Heart right ventricle (tissue), 16 donors: Measurements from ENCODE around the gene LTBP2. TPM values are rescaled to one million over a fixed set of nuclear protein-coding genes. Genes with fewer than 3 reads are reported as not detected.

Experiments used
- ATAC-seq, 8 donors: fragments of 200-7000 bp; cut with Tn5 transposase; one replicate each; pipeline ENCODE4 v1.9.1; 2020; ENCODE audit warnings: mild to moderate bottlenecking in 8 of 8, moderate library complexity in 8 of 8, moderate number of reproducible peaks in 1 of 8
- DNase-seq, 2 donors: peaks; one replicate each; pipeline ENCODE4 v3.0.0-alpha.2; 2020
- H3K27ac ChIP-seq, 10 donors: fragments of 200-600 bp; sonication (generic) in 2 of 10; one replicate each; pipeline versions ENCODE4 v1.5.0 to v1.8.0; 2020 to 2022; ENCODE audit warnings: mild to moderate bottlenecking in 3 of 10
- H3K27me3 ChIP-seq, 7 donors: fragments of 200-600 bp; one replicate each; pipeline ENCODE4 v1.8.0; 2021 to 2022; ENCODE audit warnings: mild to moderate bottlenecking in 2 of 7
- H3K36me3 ChIP-seq, 9 donors: fragments of 200-600 bp; sonication (generic) in 1 of 9; one replicate each; pipeline versions ENCODE4 v1.5.0 to v1.8.0; 2020 to 2022; ENCODE audit warnings: mild to moderate bottlenecking in 2 of 9
- H3K4me1 ChIP-seq, 9 donors: fragments of 200-600 bp; sonication (generic) in 1 of 9; one replicate each; pipeline versions ENCODE4 v1.5.0 to v1.8.0; 2020 to 2022; ENCODE audit warnings: mild to moderate bottlenecking in 4 of 9
- H3K4me3 ChIP-seq, 10 donors: fragments of 200-600 bp; sonication (generic) in 2 of 10; one replicate each; pipeline versions ENCODE4 v1.5.0 to v1.8.0; 2020 to 2022; ENCODE audit warnings: mild to moderate bottlenecking in 7 of 10, moderate library complexity in 2 of 10
- H3K9me3 ChIP-seq, 11 donors: fragments of 200-600 bp in 10 of 11; sonication (generic) in 2 of 11; one replicate each; pipeline versions ENCODE4 v1.5.0 to v1.8.0; 2013 to 2022; ENCODE audit warnings: mild to moderate bottlenecking in 2 of 11, control low read depth in 1 of 11, moderate library complexity in 1 of 11
- whole genome bisulfite sequencing, 2 donors: extraction: QIAGEN DNeasy Blood & Tissue Kit; methylation state at CpG; one replicate each; pipeline ENCODE4 v1.1.7; 2013; ENCODE audit warnings: inconsistent platforms in 1 of 2; 5-methylcytosine and 5-hydroxymethylcytosine counted together
- intact Hi-C, 10 donors: fragments of 100-400 bp; cut with DNase I; formaldehyde crosslinking; loops; one replicate each; pipeline versions ENCODE4 v1.11.1 to v1.14.2; 2022
- polyA plus RNA-seq, 2 donors: library from polyadenylated mRNA; stranded (reverse); fragments of 200-250 nt; gene quantifications; one replicate each; pipeline ENCODE4 v1.2.3, GENCODE V29; 2013
- total RNA-seq, 10 donors: library from RNA; stranded (reverse); fragmentation: NEBNext Ultra II Directional in 3 of 10; extraction: Animal tissue kit (Norgen Biotek cat#: 25700) in 3 of 10; gene quantifications; one replicate each; pipeline versions ENCODE4 v1.2.1 to v1.2.4, GENCODE V29; 2021 to 2023
- TF ChIP-seq, protein P1 (sequence below), 9 donors: fragments of 200-600 bp; sonication (generic) in 2 of 9; IDR thresholded peaks; one replicate each; pipeline versions ENCODE4 v1.5.0 to v1.8.0; 2021 to 2022; ENCODE audit warnings: antibody characterized with exemption in 9 of 9, mild to moderate bottlenecking in 5 of 9, moderate library complexity in 1 of 9
- donor health status: Arrhythmogenic right ventricular cardiomyopathy.
- donor health status: ischemic (EF 13 %, LVEDD 7.1; RV severe dilation, severe dysfunction).
- donor health status: healthy with polysubstance abuse.
- donor health status: DM: no; HTN: yes; CAD: no.
- donor health status: DM: no; HTN: no; CAD: no.
- donor health status: ischemic (EF 25% LVEDD 6.9; RV normal size, moderate dysfunction).
- donor health status: ischemic (EF 25% LVEDD 5.7; RV mildly dilated, moderate dysfunction).
- donor health status: healthy.
- donor health status: DM: yes; HTN: yes; CAD: no.
- donor health status: Ischemic cardiomyopathy.
- donor health status: ischemic (EF 35%, LVEDD 5.7; RV mildly dilated, moderate dysfunction).
- donor health status: nonischemic (EF 11% LVEDD 7.7; RV severe dilation, severe dysfunction).
- donor health status: DM: yes; HTN: yes; CAD: no.
- donor health status: PGD.
- donor health status: ischemic (EF 29% LVEDD 5.4; RV normal size, mild dysfunction).
- donor health status: nonischemic (EF 23%, LVEDD 6.1; RV moderate dilation, normal function).

The LTBP2 gene
- total and polyA plus RNA-seq, 12 donors, result 3.5 to 50.3 (median 17.3) TPM

DNA sequence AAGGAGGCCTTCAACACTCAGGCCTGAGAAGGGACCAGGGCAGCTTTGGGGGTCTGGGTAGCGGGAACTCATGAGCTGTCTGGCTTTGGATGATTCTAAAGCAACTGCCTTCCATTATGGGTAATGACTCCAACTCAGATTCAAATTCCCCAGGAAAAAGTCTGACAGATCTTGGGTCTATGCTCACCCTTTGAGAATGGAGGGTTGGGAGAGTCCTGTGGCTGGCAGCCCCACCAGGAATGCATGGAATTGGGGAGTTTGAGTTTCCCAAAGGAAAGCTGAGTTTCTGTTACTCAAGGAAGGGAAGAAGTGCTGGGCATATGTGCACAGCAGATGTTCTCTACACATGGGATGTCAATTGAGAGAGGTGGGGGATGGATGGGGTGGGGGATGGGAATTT, 22.4 kb upstream of the LTBP2 start:
- ATAC-seq (no peak), DNase-seq (no peak)
- H3K27ac ChIP-seq, result peak overlapping the region in 2 of 10 donors; percentile 39 to 62
- peaks cover 0 to 9% (median 0%) of the 10 kb centered on the region in 7 donors for H3K27me3 ChIP-seq
- intact Hi-C loops, result no loop called here
- 95 to 100% methylated on average over 1 of the region's 1 CpG for WGBS, 2 donors
- TF ChIP-seq, protein P1, sequence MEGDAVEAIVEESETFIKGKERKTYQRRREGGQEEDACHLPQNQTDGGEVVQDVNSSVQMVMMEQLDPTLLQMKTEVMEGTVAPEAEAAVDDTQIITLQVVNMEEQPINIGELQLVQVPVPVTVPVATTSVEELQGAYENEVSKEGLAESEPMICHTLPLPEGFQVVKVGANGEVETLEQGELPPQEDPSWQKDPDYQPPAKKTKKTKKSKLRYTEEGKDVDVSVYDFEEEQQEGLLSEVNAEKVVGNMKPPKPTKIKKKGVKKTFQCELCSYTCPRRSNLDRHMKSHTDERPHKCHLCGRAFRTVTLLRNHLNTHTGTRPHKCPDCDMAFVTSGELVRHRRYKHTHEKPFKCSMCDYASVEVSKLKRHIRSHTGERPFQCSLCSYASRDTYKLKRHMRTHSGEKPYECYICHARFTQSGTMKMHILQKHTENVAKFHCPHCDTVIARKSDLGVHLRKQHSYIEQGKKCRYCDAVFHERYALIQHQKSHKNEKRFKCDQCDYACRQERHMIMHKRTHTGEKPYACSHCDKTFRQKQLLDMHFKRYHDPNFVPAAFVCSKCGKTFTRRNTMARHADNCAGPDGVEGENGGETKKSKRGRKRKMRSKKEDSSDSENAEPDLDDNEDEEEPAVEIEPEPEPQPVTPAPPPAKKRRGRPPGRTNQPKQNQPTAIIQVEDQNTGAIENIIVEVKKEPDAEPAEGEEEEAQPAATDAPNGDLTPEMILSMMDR (IDR thresholded peaks at IDR 0.05), result no peak
- peaks cover 0 to 22% (median 4%) of the 10 kb centered on the region in 9 donors for H3K4me1 ChIP-seq
- H3K36me3 ChIP-seq, result no peaks in the 10 kb centered on the region
- H3K4me3 ChIP-seq, result no peak overlapping the region
- H3K9me3 ChIP-seq, result no peaks in the 10 kb centered on the region

DNA sequence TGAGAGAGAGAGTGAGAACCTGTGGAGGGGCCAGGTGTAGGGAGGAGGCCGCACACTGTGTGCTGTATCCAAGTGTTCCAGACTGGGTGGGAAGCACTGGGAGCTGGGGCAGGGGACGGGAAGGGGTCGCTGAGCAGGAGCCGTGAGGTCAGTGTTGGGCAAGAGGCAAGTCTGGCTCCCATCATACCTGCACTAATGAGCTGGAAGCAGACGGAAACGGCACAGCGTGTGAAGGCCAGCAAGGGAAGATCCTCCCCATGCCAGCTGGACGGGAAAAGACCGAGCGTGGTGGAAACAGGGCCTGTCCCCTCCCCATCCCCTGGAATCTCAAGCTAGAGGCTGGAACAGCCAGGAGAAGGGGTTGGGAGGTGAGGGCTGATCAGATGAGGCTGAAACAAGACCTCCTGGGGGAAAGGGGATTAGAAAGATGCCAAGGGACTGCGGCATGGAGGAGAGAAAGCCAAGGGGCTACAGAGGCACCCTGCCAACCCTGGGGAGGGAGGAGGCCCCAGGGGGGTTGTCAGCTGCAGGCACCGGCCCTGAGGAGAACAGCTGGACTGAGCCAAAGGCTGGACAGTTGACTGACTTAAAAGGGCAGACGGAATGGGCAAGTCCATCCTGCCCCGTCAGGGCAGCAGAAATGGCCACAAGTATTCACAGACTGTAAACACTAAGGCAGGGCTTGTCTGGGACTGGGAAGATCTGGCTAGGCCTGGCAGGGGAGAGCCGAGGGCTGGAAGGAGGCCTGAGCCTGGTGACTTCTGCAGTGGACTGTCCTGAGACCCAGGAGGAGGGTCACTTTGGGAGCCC, 19.0 kb upstream of the LTBP2 start:
- Histone ChIP-seq H3K4me3 (no peak overlapping the region), H3K36me3 (no peaks in the 10 kb centered on the region), H3K9me3 (no peaks in the 10 kb centered on the region), H3K4me1 (peaks cover 0 to 17% (median 0%) of the 10 kb centered on the region in 9 donors), H3K27me3 (peaks cover 0 to 4% (median 0%) of the 10 kb centered on the region in 7 donors), H3K27ac (peak overlapping the region in 4 of 10 donors; percentile 25 to 51 (median 38))
- 67 to 69% methylated on average over 15 of the region's 15 CpGs for WGBS, 2 donors
- DNase-seq, result no peak
- intact Hi-C loops, result no loop called here
- TF ChIP-seq, protein P1 (IDR thresholded peaks at IDR 0.05), result no peak
- peak in 5 of 8 donors; percentile 22 to 54 (median 36) for ATAC-seq

DNA sequence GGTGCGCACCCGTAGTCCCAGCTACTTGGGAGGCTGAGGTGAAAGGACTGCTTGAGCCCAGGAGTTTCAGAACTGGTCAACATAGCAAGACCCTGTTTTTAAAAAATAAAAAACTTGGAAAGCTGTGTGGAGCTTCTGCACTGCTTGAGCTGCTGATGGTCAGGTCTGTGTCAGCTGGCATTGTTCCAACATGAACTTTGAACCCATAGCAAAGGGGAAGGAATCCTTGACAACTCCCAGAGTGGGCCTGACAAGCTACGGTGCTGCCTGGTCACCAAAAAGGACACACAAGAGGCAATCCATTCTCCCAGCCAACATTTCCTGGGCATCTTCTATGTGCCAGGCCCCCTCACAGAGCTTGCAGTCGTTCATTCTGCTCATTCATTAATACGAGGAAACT, 16.4 kb upstream of the LTBP2 start:
- no peak for ATAC-seq
- Histone ChIP-seq H3K9me3 (no peaks in the 10 kb centered on the region), H3K27me3 (no peaks in the 10 kb centered on the region), H3K27ac (no peak overlapping the region), H3K4me3 (no peak overlapping the region), H3K4me1 (peaks cover 0 to 13% (median 0%) of the 10 kb centered on the region in 9 donors), H3K36me3 (no peaks in the 10 kb centered on the region)
- intact Hi-C loops, result no loop called here
- no peak for DNase-seq
- WGBS, 2 donors, result 76 to 78% methylated on average over 5 of the region's 5 CpGs
- TF ChIP-seq, protein P1 (IDR thresholded peaks at IDR 0.05), result no peak

DNA sequence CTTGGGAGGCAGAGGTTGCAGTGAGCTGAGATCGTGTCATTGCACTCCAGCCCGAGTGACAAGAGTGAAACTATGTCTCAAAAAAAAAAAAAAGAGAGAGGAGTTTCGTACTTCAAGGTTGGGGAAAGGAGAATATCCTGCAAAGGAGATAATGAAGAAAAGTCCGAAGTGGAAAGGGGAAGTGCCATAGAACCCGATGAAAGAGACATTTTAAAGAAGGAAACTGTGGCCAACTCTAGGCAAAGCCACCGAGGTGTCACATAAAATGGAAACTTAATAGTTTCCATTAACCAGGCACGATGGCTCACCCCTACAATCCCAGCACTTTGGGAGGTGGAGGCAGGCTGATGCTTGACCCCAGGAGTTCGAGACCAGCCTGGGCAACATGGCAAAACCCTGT, 15.0 kb upstream of the LTBP2 start:
- ATAC-seq (no peak), DNase-seq (no peak)
- no peak overlapping the region for H3K4me3 ChIP-seq
- H3K4me1 ChIP-seq, result peaks cover 0 to 13% (median 0%) of the 10 kb centered on the region in 9 donors
- intact Hi-C loops, result no loop called here
- TF ChIP-seq, protein P1 (IDR thresholded peaks at IDR 0.05), result no peak
- H3K9me3 ChIP-seq, result no peaks in the 10 kb centered on the region
- H3K36me3 ChIP-seq, result no peaks in the 10 kb centered on the region
- no peaks in the 10 kb centered on the region for H3K27me3 ChIP-seq
- 83 to 88% methylated on average over 8 of the region's 8 CpGs for WGBS, 2 donors
- H3K27ac ChIP-seq, result no peak overlapping the region
